GM18498 (cell line): ENCODE results near the gene CAMK2D.

Experiments used
- ATAC-seq: cut with Tn5 transposase; IDR thresholded peaks from one replicate; pipeline ENCODE4 v1.9.1; 2021; ENCODE audit warnings: mild to moderate bottlenecking, moderate library complexity; ENCODE audit not compliant: unreplicated experiment

The CAMK2D gene

DNA sequence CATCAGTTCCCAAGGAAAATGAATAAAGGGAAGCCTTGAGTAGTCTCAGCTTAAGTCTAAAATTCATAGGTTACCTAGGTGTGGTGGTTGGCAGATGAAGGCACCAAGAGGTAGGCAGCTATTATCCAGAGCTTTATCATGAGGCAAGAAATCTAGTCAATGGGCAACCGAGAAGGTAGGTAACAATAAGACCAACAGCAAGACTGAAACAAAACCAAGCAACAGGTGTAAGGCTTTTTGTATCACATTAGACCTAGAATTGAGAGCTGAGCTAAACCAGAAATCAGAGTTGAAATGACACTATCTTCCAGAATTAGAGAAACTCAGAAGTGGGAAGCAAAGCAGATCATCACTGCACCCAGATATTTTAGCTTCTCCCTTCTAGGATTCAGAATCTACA, 117.1 kb downstream of the CAMK2D start:
- ATAC-seq: peak; percentile 37

DNA sequence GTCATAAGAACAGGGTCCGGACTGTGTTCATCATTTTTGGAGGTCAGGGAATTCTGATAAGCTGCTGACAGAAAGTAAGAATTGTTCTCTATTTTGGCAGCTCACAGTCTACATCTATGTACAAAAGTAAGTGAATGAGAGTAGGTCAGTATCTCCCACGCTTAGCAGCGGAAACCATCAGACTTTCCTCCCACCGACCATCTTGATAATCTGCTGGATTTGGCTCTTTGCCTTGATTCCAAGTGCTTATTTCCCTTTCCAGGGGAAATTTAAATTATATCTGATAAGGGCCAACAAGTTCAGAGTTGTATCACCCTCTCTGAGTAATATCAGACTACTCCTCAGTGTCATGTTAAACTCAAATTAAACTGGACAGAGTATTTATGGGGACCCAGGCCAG, 118.0 kb downstream of the CAMK2D start:
- no peak for ATAC-seq

DNA sequence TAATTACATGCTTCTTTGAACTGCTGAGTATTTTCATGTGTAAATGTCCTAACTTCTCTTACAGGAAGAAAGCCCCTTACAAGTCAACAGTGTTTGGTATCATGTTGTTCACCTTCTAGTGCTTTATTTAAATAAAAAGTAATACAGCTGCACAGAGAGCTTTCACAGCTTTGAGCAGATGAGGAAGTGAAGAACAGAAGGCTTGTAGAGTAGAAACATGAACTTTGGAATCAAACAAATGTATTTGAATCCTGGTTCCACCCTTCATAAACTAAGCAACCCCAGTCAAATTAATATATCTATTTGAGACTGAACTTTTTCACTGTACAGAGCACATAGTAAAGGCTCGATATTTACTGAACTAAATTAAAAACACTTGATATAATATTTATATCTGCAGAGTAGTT, 120.5 kb downstream of the CAMK2D start:
- peak; percentile 68 for ATAC-seq

DNA sequence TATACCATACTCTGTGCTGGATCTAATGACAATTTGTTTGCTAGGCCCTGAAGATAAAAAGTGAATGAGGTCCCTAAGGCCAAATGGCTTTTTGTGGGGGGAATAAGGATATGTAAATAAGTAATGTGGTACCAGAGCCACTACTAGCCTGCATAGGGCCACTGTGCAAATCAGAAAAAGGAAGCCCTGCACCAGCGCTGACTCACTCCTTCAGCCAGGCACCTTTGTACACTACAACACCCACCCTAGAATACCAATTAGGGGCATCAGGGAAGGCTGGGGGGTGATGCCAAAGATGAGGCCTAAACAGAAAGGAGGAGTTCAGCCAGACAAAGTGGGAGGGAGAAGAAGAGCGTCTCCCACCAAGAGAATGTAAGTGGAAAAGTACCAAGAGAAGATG, 122.2 kb downstream of the CAMK2D start:
- ATAC-seq: peak; percentile 48

DNA sequence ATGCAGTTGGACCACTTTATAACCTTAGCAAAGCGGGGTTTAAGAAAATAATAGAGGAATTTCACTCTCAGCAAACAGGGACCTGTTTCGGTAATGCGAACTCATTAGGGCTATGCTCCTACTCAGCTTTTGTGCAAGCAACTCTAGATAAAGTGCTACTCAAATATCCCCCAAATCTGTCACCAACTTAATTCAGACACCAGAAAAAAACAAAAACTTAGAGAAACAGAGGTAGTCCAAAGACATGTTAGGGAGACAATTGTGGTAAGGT, 123.0 kb downstream of the CAMK2D start:
- ATAC-seq: no peak

DNA sequence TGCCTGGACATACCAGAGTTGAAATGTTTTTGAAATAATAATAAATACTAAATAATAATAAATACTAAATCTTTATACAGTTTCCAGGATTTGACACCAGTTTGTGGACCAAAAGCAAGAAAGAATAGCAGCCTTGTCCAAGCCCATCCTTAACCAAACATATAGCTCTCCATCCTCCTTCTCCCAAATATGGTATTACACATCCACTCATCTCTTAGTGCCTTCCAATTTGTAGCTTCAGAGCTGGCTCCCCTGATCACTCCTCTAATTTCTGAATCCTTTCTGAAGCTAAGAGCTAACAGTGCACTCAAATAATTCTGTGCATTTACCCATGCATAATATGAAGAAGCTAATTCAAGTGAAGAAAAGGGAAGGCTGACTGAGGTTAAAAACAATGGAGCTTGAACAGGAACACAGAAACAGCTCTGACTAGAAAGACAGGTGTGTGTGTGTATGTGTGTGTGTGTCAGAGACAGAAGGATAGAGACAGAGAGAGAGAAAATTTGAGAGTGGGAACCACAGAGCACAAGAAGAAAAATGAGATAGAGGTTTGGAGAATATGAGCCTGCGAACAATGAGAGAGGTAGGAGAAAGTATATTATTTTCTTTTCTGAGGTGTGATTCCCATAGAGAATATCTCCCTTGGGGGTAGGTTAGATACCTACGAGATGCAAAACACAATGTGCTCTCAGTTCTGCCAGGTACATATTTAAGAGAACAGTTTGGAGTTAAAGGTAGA, 123.5 kb downstream of the CAMK2D start:
- ATAC-seq: no peak

DNA sequence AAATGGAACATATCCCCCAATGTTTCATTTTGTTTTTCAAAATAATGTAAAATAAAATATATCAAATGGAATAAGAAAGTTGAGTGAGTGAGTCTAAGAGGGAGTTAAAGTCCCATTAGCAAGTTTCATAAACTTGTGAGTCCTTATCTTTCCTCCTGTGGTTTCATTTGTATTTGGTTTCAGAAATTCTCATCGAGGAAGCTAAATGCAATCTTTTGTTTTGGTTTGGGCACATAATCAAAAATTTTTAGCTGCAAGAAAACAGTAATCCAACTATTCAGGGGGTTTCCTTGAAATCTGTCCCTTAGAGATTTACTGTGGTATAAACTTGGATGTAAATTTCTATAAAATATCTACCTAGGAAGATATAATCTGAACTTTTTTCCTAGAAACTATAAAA, 124.2 kb downstream of the CAMK2D start:
- no peak for ATAC-seq

DNA sequence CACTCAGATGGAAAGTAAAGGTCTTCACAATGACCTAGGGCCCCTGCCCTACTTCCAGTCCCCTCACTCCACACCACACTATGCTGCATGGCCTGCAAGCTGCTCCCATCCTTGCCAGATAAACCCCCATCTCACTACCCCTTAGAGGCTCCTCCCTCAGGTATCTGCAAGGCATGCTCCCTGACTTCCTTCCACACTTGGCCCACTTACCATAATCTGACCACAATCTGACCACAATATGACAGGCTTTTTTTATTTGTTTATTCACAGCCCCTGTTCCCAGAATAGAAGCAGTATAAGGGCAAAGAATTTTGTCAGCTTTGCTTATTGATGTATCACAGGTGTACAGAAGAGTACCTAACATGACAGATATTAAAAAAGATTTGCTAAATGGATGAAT, 124.7 kb downstream of the CAMK2D start:
- ATAC-seq: peak; percentile 19

DNA sequence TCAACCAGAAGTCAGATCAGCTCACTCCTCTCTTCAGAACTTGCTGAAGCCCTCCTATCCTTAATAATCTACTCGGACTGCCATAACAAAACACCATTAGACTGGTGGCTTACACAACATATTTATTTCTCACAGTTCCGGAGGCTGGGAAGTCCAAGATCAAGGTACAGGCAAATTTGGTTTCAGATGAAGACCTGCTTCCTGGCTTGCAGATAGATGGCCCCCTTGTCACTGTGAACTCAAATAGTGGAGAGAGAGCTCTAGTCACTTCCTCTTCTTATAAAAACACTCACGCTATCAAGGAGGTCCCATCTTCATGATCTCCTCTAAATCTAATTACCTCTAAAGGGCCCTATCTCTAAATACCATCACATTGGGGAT, 125.1 kb downstream of the CAMK2D start:
- ATAC-seq: peak; percentile 50

DNA sequence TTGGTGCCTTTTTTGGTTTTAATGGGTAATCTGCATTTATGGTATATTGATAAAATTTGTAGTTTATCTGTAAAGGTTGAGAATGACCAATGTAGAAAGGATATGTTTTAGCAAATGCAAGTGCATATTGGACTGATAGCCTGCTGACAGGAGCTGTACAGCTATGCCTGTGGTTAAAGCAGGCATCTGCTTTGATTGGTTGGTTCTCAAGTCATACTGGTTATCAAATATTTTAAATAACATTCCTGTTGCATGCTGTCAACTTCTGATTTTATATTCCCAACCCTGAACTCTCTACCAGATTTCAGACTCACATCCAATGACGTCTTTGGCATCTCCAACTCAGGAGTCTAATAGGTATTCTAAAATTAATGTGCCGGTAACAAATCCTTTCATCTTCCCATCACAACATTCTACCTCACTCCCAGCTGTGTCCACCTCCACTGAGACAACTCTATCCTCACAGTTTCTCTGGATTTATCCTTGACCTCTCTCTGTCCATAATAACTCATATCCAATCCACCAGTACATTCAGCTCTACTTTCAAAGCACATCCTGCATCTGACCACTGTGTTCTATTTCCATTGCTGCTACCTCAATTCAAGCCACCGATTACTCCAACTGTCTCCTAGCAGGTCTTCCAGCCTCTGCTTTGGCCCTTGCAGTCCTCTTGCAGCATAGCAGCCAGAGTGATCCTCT, 125.7 kb downstream of the CAMK2D start:
- ATAC-seq: no peak

DNA sequence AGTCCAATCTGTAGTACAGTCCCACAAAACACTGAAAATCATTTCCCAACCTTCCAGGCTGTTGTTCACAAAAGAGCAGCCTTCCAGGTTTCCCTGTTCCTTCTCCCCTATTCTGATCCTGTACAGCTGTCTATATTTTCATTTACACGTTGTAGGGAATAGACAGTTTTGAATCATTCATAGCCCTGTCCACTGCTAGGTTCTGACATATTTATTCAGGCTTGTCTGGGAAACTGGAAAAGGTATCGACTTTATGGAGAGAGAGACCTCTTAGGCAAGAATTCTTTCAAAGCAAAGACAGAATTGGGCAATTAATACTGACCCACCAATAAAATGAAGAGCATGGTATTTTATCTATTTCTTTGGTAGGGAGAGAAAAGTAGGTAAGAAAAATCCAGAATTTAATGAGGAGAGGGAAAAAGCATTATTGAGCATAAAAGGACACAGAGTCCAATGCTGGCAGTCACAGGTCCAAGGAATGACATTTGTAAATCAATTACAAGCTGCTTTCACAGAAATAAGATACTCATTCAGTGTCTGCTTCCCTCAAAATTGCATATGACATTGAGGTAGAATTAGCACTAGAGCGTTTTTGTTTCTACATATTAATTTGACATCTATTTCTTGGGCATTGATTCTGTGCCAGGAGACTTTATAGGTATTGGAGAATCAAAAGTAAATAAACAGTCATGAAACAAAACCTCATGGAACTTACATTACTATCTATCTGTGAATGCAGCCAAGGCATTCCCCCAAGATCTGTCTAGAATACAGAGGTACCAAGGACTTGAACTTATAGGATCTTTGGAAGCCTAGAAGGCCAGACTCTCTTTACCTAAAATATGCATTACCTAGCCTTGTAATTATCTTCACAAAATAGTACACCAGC, 127.2 kb downstream of the CAMK2D start:
- ATAC-seq: no peak

DNA sequence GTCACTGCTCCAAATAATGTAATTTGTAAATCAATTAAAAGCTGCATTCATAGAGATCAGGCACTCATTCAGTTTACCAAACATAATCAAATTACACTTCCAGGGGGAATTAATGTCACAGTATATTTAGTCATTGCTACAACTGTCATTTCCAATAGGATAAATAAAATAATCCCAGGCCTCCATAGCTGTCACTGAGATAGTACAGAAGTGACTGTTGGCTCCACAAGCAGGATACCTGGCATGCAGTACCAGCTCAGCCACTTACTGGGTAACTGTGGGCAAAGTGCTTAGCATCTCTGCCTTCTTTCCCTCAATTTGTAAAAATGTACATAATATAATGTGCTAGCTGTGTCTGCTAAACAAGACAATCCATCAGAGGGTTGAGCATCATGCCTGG, 128.1 kb downstream of the CAMK2D start:
- ATAC-seq: no peak

DNA sequence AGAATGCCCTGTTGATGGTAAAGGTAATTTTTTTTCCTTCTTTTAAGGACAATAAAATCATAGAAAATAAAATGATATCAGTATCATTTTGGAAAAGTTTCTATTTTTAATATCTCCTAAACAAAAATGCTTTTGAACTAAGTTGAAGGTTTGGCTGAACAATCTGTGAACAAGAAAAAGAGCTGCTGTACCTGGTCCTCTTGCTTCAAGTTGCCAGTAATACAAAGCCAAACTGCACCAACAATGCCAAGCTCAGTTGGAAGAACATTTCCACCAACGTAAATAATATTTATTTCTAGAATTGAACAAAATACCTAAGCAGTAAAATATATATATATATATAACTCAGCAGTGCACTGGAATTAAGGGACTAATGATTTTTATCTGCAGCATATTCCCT, 132.8 kb downstream of the CAMK2D start:
- no peak for ATAC-seq

DNA sequence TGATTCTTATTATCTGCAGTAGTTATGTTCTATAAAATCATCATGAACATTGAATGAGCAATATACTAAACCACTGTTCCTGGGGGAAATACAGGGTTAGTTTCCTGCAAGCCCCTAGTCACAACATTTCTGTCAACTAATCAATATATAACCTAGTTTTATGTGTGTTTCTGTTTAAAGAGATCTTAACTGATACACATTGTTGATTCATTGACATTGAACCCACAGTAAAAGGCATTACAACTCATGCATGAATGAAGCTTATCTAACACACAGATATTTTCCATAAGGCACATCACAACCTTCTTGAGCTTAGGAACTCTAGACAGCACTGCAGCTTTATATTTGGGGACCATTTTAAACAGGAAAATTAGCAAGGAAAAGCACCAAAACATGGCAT, 134.2 kb downstream of the CAMK2D start:
- ATAC-seq: no peak

DNA sequence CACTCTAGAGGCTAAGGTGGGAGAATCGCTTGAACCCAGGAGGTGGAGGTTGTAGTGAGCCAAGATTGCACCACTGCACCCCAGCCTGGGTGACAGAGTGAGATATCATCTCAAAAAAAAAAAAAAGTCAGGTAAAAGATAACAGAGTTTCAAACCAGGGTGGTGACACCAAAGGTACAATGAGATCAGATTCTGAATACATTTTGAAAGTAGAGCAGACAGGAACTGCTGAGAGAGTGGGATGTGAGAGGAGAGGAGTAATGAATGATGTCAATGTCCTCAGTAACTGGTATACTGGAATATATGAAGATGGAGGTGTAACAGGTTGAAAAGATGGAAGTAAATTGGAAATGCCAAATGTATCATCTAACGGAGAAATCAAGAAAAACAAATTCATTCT, 135.6 kb downstream of the CAMK2D start:
- no peak for ATAC-seq

DNA sequence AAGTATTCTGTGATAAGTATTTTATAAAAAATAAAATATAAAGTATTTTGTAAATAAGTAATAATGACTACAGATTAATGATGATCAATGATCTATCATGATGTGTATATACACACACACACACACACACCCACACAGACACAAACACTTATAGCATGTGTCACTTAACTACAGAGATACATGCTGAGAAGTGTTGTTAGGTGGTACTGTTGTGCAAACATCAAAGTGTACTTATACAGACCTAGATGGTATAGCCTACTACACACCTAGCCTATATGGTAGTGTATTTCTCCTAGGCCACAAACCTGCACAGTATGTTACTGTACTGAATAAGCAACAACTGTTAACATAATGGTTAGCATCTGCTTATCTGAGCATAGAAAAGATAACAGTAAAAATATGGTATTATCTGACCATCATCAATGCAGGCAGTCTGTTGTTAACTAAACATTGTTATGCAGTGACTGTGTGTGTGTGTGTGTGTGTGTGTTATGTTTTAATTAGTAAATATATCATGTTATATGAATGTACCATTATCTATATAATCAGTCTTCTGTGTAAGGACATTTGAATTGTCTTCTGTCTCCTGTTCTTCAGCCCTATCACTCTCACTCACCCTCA, 138.2 kb downstream of the CAMK2D start:
- ATAC-seq: no peak

DNA sequence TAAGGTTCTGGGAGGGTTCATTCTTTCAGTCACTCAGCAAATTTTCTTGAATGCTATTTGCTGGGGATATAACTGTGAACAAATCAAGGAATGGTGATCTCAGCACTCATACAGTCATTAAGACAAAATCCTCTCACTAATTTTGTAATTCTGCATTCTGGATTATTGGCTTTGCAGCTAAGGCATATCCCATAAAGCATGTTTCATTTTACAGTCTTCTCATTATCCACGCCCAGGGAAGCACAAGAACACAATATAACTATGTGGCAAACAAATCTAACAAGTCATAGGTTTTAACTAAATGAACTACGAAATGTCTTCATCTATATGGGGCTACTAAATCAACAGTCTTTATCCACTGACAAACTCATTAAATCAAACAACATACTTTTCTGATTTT, 139.9 kb downstream of the CAMK2D start:
- no peak for ATAC-seq

DNA sequence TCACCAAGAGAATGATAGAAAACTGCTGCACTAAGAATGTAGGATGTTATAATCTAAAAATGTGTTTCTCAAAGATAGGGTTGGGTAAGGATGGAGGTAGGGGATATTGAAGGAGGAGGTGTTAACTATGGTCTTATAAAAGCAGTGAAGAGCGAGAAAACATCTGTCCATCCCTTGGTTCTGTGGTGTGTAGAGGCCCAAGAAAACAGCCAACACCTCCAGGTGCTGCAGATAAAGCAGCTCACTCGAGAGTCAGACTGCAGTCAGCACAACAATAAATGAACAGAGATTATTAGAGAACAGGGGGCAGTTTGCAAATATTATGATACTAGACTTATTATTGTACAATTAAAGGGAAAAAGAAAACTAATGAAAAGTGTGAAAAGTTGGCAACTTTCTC, 141.5 kb downstream of the CAMK2D start:
- no peak for ATAC-seq

DNA sequence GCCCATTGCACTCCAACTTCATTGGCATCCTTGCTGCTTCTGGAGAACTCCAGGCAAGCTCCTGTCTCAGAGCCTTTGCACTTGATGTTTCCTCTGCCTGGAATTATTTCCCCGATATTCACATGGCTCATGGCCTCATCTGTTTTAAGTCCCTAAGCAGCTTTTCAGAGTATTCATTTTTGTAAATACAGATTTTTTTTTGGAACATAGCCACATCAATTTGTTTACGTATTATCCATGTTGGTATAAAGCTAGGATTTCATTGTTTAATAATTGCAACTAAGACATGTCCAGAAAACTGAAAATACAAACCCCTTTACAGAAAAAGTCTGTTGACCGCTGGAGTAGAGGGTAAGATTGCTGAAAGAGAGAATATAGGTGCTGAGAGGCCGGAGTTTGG, 142.0 kb downstream of the CAMK2D start:
- no peak for ATAC-seq

DNA sequence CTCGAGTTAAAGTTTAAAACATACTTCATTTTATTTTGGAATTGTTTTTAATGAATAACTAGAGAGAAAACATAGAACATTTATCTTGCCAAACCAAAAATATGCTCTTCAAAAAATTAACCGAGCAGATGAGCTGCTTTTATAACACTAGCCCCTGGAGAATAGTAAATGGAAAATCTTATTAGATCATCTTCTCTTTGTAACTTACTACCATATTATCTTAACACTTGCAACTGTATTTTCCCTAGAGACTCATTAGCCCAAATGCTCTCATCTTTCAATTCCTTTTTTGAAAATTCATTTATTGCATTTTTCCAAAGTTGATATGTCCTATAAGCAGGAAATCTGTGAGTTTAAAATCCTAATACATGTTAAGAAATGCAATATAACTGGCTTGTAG, 143.3 kb downstream of the CAMK2D start:
- no peak for ATAC-seq

DNA sequence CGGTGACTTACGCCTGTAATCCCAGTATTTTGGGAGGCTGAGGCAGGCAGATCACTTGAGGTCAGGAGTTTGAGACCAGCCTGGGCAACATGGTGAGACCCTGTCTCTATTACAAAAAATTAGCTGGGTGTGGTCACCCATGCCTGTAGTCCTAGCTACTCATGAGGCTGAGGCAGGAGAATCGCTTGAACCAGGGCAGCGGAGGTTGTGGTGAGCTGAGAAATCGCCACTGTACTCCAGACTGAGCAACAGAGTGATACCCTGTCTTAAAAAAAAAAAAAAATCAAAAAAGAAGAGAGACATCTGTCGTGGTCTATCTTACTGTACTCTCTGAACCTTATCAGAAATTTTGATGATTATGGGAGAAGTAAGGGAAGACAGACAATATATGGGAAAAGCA, 144.3 kb downstream of the CAMK2D start:
- ATAC-seq: no peak

DNA sequence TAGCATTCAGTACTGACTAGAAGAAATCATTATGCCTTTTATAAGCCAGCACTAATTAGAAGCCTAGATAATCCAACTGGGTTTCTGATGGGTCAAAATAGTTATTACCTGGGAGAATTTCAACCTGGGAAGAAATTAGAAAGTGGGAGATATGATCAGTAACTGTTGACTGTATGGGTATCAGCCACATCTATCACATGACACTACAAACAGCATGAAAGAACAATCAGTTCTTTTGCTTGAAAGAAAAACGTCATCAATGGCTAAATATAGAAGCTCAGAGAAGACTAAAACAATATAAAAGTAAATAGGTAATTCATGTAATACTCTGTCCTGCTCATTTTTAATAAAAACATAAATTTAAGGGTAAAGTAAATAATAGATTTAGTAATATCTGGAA, 145.1 kb downstream of the CAMK2D start:
- ATAC-seq: no peak
